ENCODE data around the gene CHD9.
A peak's percentile ranks its signal among the peaks of the same experiment; 100 is the strongest.

The CHD9 gene

DNA sequence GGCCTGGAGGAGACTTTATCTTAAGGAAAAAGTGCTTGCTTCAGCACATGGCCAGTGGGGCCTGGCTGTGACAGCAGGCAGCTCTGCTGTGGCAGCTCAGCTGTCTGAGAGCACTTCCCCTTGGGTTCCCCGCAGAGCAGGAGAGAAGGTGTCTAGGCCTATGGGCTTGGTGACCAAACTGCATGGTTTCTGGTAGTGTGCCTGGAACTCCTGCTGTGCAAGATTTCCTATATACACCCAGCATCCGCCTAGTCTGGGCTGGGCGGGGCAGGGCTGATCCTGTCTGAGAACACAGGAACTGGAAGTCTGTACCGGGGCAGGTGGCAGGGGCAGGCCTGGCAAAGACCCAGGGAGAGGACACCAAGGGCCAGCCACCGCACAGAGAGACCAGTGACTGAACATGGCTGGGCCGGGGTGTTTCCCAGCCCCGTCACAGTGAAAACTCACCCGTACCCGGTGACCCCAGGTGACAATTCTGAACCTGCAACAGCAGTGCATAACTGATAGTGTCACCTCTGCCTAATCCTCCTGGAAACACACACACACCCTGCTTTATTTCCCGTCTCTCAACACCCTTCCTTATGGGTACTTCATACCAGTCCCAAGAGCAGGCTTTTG, 39.3 kb downstream of the CHD9 start:
- DNase-seq (ENCODE audit: low read depth), result no peak

DNA sequence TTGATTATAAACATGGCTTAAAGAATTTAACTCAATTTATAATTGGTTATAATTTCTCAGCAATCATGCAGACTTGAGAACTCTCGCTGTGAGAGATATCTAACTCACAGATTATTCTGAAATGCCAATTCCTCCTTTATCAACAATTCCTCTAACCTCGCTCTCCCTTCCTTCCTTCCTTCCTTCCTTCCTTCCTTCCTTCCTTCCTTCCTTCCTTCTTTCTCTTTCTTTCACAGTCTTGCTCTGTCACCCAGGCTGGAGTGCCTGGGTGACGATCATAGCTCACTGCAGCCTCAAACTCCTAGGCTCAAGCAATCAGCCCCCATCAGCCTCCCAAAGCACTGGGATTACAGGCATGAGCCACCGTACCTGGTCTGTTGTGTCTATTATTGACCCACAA, 42.4 kb downstream of the CHD9 start:
- DNase-seq (ENCODE audit: low read depth), result no peak

DNA sequence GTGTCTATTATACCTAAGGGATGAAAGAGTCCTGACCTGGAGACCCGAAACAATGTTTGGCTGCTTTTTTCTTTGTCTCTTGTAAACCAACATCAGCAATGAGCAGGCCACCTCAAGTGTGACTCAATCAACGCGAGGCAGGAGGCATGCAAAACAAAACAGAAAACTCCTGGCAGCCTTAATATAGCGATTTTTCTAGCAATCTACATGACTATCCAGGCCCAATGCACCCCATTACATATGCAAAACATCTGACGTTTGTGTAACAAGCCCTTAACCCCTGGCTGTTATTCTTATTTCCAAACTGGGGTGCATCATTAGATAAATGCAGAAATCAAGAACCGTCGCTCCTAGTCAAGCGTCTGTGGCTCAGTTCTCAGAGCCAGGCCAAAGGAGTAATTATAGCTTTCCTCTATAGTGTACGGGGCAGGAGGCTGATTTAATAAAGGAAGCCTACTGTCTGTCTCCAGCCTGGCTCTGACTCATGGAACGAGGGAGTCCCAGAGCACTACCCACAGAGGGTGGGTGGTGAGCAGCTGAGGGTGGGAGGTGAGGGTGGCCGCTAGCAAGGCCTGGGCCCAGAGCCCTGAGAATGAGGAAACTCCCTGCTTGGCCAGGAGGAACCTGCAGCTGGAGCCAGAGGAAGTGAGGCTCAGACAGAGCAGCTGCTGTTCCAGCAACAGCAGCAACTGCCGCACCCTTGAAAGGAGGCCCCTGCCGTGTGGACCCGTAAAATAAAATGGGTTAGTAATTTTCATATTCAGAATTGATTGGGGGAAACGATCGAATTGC, 43.9 kb downstream of the CHD9 start:
- peak; percentile 10 for DNase-seq (ENCODE audit: low read depth)

DNA sequence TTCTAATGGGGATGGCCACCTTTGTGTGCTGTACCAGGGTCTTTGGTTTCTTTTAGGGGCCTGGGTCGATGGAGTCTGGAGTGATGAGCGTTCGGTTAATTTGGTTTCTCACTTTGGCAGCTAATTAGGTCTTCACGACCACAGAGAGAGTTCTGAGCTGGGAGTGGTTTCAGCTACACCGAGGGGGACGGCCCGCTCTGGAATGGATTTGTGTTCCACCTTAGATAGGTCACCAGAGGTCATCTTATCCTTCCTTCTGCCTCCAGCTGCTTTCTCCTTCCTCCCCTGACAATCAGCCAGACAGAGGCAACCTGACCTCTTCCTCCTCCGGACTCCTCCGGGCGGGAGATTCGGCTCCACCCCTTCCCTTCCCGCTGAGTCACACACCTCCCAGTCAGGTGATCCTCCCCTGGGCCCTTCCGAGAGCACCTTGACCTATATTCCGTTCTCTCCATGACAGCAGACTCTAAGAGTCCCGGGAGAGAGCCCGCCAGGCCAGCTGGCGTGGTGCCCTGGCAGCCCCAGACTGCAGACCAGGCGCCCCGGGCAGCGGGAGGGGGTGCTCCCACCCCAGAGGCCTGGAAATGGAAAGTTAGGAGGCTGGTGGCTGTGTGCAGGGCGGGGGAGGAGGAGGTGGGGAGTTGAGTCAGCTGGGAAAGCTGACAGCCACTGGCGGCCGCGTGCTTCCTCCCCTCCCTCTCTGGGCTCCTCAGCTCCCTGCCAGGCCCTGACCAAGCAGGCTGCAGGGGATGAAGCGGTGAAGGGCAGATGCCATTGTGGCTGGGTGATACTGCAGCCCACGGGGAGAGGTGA, 44.7 kb downstream of the CHD9 start:
- DNase-seq (ENCODE audit: low read depth), result peak; percentile 40

DNA sequence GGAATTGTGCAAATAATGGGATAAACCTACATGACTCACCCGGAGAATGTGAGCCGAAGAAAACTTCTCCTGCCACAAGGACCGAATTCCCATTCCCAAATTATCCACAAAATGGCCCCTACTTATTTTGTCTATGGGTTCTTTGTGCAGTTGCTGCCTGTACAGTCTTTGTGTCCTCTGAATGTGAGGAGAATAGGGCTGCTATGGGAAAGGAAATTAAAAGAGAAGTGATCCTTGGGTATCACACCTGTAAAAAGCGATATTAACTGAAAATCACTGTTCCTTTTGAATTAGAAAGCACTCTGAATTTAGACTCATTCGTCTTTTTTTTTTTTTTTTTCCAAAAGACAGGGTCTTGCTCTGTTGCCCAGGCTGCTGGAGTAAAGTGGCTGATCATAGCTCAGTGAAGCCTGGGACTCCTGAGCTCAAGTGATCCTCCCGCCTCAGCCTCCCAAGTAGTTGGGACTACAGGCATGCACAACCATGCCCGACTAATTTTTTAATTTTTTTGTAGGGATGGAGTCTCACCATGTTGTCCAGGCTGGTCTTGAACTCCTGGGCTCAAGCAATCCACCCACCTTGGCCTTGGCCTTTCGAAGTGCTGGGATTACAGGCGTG, 45.4 kb downstream of the CHD9 start:
- no peak for DNase-seq (ENCODE audit: low read depth)

DNA sequence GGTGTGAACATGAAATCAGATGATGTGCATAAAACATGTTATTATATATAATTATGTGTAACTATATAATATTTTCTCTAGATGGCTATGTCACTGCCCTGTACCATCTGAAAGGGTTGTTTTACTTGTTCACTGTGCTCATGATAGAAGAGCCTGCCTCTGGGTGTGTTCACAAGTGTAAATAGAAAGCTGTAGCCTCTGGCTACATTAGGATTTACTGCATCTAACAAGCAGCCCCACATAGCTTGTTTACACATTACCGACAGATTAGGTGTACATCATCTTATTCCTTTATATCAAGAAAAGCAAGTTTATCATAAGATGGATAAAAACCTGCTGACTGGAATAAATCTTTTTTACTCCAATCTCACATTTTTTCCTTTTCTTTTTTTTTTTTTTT, 46.1 kb downstream of the CHD9 start:
- no peak for DNase-seq (ENCODE audit: low read depth)

DNA sequence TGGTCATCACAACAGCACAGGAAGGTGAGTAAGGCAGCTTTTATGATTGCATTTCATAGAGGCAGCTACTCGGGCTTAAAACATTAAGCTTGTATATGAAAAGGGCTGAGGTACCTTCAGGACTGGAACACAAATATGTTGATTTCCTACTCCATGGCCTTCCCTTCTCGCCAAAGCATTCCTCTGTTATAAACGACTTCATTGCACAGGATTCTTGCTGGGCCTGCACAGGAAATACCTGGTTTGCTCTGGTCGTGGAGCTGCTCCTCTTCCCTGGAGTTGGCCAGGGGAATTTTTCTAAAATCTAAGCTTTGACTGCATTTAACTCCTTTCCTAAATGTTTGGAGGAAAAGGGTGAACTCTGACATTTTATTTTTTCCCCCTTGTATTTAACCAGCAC, 49.0 kb downstream of the CHD9 start:
- DNase-seq (ENCODE audit: low read depth), result no peak

DNA sequence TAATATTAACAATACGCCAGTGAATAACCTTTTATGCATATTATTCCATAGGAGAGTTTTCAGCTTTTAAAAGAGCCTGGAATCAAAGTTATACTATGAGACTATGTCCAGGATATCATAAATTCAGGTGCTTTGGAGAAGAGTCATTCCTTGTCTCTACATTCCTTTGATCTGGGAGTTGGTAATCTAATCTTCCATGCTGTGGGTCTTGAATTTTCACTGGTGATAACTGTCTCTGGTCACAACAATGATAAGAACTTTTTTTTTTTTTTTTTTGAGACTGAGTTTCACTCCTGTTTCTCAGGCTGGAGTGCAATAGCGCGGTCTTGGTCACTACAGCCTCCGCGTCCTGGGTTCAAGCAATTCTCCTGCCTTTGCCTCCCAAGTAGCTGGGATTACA, 50.8 kb downstream of the CHD9 start:
- DNase-seq (ENCODE audit: low read depth), result no peak

DNA sequence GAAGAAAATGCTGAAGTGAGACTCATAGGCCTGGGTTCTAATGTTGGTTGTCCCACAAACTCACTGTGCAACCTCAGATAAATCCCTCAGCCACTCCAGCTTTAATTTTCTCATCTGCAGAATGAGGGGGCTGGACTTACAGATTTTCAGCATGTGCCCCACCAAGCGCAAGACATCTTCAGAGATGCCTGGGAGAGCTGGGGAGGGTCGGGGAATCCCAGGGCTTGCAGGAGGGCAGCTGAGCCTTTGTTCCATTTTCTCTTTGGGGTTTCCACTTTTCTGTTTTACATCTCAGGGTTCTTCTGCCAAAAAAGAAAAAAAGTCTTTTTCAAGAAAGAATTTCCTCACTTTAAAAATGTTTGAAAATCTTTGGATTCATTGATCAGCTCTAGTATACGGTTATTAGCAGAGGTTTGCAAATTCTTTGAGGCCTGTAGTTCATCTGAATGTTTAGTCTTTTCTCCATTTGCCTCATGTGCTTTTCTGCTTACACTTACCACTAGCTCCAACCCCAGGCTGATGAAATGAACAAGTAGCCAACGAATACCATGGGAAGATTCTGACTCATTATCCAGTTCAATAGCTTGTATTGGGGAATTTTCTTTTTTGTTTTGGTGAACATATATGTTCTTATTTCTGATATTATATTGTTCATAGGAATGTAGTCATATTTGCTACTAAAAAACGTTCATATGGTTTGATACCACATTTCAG, 56.4 kb downstream of the CHD9 start:
- DNase-seq (ENCODE audit: low read depth), result no peak

DNA sequence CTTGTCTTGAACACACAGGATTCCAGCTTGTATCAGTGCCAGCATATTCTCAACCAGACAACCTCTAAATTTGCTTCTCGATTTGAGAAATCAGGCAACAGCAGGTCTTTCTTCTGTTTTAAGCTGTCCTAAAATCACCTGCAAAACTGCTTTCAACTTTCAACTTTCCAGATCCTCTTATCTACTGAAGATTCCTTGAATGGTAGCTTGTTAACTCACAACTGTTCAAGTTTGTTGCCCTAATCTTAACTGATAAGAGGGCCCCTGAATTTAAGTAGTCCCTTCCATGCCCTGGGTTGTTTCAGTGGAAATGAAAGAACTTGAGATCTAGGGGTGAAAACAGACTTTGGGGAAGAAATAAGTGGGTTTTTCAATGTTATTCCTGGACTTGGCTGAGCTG, 57.2 kb downstream of the CHD9 start:
- no peak for DNase-seq (ENCODE audit: low read depth)

DNA sequence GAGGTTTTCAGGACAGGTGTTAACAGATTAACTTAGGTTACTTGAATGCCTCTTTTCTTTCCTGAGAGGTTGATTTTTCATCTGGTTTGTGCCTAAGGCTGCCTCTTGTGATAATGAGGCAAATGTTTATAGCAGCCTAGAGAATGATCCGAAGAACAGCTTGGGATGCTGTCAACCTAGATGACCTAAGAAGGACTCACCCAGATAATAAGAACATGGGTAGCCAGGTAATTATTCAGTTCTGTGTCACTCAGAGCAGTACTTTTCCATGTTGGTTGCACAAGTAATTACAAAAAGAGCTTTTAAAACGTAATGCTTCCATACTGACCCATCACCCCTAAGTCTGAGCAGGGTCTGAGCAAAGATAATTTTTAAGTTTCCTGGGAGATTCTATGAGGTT, 60.3 kb downstream of the CHD9 start:
- DNase-seq (ENCODE audit: low read depth), result no peak

DNA sequence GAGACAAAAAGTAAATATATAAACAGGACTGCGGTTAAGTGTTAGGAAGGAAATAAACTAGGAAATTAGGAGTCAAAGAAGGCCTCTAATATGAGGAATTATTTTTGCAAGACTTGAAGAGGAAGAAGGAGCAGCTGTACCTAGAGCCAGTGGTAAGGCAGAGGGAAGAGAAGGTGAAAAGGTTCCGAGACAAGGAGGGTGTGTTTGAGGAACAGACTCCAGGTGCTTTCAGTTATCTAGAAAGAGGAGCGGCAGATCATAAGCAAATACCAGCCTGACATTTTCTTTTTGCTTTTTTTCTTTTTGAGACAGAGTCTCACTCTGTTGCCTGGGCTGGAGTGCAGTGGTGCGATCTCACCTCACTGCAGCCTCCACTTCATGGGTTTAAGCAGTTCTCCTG, 61.0 kb downstream of the CHD9 start:
- no peak for DNase-seq (ENCODE audit: low read depth)

DNA sequence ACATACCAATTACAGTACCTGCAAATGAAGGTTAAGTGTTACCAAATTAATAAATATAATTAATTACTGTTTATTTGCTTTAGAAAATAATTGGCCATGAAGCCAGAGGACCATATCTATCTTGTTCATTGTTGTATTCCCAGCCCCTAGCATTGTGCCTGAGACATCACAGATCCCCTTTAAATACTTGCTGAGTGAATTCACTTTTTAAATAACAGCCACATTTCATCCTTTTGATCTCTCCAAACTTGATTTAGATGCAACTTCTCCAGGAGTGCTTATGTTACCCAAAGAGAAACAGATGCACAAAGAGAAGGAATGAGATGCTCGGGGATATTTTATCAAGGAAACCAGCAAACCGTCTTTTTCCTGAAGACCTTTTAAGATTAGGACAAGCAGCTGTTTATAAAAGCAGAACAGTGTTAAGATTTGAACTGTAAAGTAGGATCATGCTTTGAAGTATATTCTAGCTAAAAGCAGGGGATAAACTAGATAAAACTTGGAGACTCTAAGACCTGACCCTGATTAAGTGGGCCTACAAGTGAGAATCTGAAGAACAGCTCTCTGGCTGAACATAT, 66.3 kb downstream of the CHD9 start:
- no peak for DNase-seq (ENCODE audit: low read depth)

DNA sequence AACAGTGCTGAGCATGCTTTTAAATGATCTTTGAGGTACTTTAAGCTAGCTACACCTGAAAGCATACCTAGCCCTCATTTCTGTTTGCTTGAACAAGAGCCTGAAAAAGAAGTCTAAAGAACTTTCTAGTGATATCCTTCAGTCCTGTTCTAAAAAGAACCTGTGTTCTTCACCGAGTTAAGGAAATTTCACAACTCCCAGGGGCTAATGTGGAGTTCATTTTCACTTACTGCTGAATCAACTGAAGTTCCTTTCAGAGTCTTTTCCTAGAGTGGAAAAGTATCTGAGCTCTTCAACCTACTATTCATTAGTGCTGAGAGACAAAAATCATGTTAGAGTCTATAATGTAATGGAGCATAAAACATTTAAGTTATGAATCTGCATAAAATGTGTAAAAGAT, 66.9 kb downstream of the CHD9 start:
- no peak for DNase-seq (ENCODE audit: low read depth)

DNA sequence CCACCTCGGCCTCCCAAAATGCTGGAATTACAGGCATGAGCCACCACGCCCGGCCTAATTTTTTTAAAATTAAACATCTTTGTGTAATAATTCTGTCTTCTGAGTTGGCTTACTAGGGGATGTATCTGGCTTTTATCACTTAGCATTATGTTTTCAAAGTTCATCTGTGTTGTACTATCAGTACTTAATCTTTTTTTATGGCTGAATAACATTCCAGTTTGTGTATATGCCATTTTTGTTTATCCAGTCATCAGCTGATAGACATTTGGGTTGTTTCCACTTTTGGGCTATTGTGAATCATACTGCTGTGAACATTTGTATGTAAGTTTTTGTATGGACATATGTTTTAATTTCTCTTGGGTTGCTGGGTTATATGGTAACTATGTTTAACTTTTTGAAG, 69.0 kb downstream of the CHD9 start:
- DNase-seq (ENCODE audit: low read depth), result no peak

DNA sequence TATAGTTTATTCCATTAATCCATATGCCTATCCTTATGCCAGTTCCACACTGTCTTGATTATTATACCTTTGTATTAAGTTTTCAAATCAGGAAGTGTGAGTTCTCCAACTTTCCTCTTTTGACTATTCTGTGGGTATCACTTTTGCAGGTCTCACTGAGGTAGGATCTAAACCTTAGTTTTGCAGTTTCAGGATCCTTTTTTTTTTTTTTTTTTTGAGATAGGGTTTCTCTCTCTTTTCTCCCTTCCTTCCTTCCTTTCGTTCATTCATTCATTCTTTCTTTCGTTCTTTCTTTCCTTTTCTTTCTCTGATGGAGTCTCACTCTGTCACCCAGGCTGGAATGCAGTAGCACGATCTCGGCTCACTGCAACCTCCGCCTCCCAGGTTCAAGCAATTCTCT, 71.6 kb downstream of the CHD9 start:
- no peak for DNase-seq (ENCODE audit: low read depth)

DNA sequence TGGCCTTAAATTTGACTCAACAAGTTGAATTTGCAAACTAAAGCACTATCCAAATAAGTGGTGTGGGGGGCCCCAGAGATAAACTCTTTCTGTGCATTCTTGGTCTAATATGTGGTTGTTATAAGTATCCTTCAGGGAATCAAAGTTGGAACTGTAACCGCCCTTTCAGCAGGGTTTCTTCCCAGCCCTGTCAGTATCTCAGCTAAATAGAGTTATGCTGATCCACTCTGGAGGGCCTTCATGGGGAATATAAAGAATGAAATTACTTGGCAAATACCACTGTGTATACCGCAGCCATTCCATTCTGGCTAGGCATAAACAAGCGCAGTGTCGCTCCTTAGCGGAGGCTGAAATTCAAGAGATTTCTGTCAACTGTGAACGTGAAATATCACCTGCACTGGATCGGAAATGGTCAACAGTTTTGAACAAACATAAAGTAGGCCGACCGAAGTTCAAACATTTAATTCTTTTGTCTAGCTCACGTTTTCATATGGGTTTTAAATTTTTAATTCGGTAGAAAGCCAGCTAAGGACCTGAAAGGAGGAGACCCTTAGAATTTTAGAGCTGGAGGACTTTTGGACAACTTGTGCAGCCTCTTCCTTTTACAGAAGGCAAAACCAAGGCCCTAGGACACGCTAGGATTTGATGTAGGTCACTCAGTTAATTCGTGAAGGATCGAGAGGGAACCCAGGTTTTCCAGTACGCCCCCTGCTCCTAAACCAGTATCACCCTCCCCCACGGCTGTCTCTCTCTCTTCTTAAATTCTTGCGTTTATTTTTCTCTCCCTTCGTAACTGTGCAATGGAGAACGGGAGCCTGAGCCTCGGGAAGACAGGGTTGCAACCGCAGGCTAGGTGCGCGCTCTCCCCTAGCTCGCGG, 74.7 kb downstream of the CHD9 start:
- DNase-seq (ENCODE audit: low read depth), result no peak

DNA sequence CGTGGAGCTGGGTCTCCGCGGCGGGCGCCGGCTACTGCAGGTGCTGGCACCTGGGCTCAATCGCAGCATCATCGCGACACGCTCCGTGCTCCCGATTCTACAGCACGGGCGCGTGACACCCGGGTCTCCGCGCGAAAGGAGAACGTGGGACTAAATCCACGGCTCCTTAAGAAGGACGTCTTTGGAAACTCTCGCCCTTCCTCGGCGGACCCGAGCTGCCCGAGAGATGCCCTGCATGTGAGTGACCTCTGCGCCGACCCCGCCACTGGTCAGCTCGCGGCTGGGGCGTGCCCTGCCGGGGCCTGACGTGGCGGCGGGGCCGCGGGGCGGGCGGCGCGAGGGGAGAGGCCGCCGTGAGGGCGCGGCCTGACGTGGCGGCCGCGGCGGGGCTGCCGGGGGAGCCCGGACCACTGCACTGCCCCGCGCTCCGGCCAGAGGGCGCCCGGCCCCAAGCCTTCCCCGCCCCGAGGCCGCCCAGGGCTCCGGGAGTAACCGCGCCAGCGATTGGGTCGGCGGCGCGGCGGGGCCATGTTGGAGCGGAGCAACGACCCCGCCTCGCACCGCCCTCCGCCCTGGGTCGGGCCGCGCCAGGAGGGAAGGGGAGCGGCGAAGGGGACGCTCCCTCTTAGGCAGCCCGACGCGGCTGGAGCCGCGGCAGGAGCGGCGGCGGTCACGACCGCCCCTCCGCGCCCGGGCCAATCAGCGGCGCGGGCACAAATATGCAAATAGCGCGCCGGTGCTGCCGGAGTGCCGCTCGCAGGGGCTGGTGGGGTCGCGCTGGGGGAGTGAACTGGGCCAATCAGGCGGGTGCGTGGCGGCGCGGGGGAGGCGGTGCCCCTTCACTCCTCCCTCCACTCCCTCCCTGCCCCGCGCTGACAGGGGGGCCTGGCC, 75.6 kb downstream of the CHD9 start:
- peak; percentile 92 for DNase-seq (ENCODE audit: low read depth)

DNA sequence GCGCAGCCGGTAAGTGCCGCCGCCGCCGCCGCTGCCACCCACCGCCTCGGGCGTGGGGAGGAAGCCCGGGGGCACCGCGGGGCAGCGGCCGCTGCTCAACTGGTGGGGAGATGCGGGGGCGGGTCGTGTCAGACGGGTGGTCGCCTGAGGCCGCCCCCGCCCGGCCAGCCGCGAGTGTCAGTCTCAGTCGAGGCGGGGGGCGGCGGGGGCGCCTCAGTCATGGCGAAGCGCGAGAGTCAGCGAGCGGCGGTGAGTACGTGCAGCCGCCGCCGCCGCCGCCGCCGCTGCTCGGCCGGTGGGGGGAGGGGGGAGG, 76.2 kb downstream of the CHD9 start:
- DNase-seq (ENCODE audit: low read depth), result no peak
